Measurements from ENCODE around the gene PIGV. TPM values are rescaled to one million over a fixed set of nuclear protein-coding genes. Genes with fewer than 3 reads are reported as not detected.

PIGV gene
- total and polyA plus RNA-seq, 3 donors from 2014 or later, result 47.6 to 101 (median 52.5) TPM

Small RNAs within 50 kb of the gene (small RNA-seq; reads per million reads assigned to genes)
- gene RN7SL165P, result 0 reads per million in 2 donors

Other genes with a start within 250 kb of the PIGV start
- 100 to 1,000 TPM; 106 to 119 TPM for gene ARID1A, start 91.9 kb upstream of the PIGV start, total RNA-seq
- gene ARID1A, start 91.9 kb upstream of the PIGV start, polyA plus RNA-seq (ENCODE audit: insufficient read depth, low read depth, low replicate concordance), result 53.7 TPM
- gene ZDHHC18, start 38.7 kb downstream of the PIGV start, total RNA-seq, result 10 to 100 TPM; 20.6 to 30.7 TPM
- 17.9 TPM for gene ZDHHC18, start 38.7 kb downstream of the PIGV start, polyA plus RNA-seq (ENCODE audit: insufficient read depth, low read depth, low replicate concordance)
- under 1 TPM in 1 of 2 donors, not detected in 1; 0.31 TPM for gene SFN, start 75.2 kb downstream of the PIGV start, total RNA-seq
- gene SFN, start 75.2 kb downstream of the PIGV start, polyA plus RNA-seq (ENCODE audit: insufficient read depth, low read depth, low replicate concordance), result 0.41 TPM
- gene GPN2, start 102.3 kb downstream of the PIGV start, total RNA-seq, result 10 to 100 TPM; 19.8 to 22.2 TPM
- gene GPN2, start 102.3 kb downstream of the PIGV start, polyA plus RNA-seq (ENCODE audit: insufficient read depth, low read depth, low replicate concordance), result 22.2 TPM
- gene GPATCH3, start 112.5 kb downstream of the PIGV start, total RNA-seq, result 10 to 100 TPM; 16.5 to 18.9 TPM
- gene GPATCH3, start 112.5 kb downstream of the PIGV start, polyA plus RNA-seq (ENCODE audit: insufficient read depth, low read depth, low replicate concordance), result 17.7 TPM
- gene NR0B2, start 126.0 kb downstream of the PIGV start, total RNA-seq, result 1 to 10 TPM in 1 of 2 donors, under 1 TPM in 1; 0.93 to 2.0 TPM
- 1.2 TPM for gene NR0B2, start 126.0 kb downstream of the PIGV start, polyA plus RNA-seq (ENCODE audit: insufficient read depth, low read depth, low replicate concordance)
- 10 to 100 TPM; 78.9 to 95.0 TPM for gene NUDC, start 133.8 kb downstream of the PIGV start, total RNA-seq
- 153 TPM for gene NUDC, start 133.8 kb downstream of the PIGV start, polyA plus RNA-seq (ENCODE audit: insufficient read depth, low read depth, low replicate concordance)
- gene KDF1, start 172.5 kb downstream of the PIGV start, total RNA-seq, result 1 to 10 TPM; 3.8 to 4.8 TPM
- gene KDF1, start 172.5 kb downstream of the PIGV start, polyA plus RNA-seq (ENCODE audit: insufficient read depth, low read depth, low replicate concordance), result 4.0 TPM
- 1 to 10 TPM; 5.7 to 7.7 TPM for gene TRNP1, start 205.7 kb downstream of the PIGV start, total RNA-seq
- gene TRNP1, start 205.7 kb downstream of the PIGV start, polyA plus RNA-seq (ENCODE audit: insufficient read depth, low read depth, low replicate concordance), result 4.3 TPM
- gene TENT5B, start 224.9 kb downstream of the PIGV start, total RNA-seq, result 10 to 100 TPM; 10.5 to 10.7 TPM
- 10.7 TPM for gene TENT5B, start 224.9 kb downstream of the PIGV start, polyA plus RNA-seq (ENCODE audit: insufficient read depth, low read depth, low replicate concordance)

All from testis (tissue), 3 donors.